Smooth muscle cell (in vitro differentiated cells): ENCODE measurements around the gene CACNA1I. TPM values are rescaled to one million over a fixed set of nuclear protein-coding genes. Genes with fewer than 3 reads are reported as not detected.

Experiments
- DNase-seq: peaks from one replicate; lab custom pipeline; 2025; ENCODE audit not compliant: unreplicated experiment; lab: John Stamatoyannopoulos, UW
- H2AFZ ChIP-seq: fragments of 200-600 bp; sonication (generic); 2 replicates; pipeline ENCODE4 v1.6.0; 2016; ENCODE audit warnings: antibody characterized with exemption, low read depth, mild to moderate bottlenecking
- H3F3A ChIP-seq: fragments of 200-600 bp; sonication (generic); 2 replicates; pipeline ENCODE4 v1.6.0; 2017; ENCODE audit warnings: antibody characterized with exemption, low read depth
- H3K27ac ChIP-seq: fragments of 200-600 bp; sonication (generic); 2 replicates; pipeline ENCODE4 v1.5.1; 2016; ENCODE audit warnings: low read depth, mild to moderate bottlenecking
- H3K27me3 ChIP-seq: fragments of 200-600 bp; sonication (generic); 2 replicates; pipeline ENCODE4 v1.6.1; 2016; ENCODE audit warnings: low read depth, mild to moderate bottlenecking
- H3K36me3 ChIP-seq: fragments of 200-600 bp; sonication (generic); 2 replicates; pipeline ENCODE4 v1.5.1; 2016; ENCODE audit warnings: low read depth
- H3K4me1 ChIP-seq: fragments of 200-600 bp; sonication (generic); 2 replicates; pipeline ENCODE4 v1.5.1; 2016; ENCODE audit warnings: low read depth
- H3K4me2 ChIP-seq: fragments of 200-600 bp; sonication (generic); 2 replicates; pipeline ENCODE4 v1.6.0; 2016; ENCODE audit warnings: mild to moderate bottlenecking
- H3K4me3 ChIP-seq: fragments of 200-600 bp; sonication (generic); 2 replicates; pipeline ENCODE4 v1.5.1; 2016; ENCODE audit warnings: mild to moderate bottlenecking
- H3K79me2 ChIP-seq: fragments of 200-600 bp; sonication (generic); 2 replicates; pipeline ENCODE4 v1.6.0; 2016; ENCODE audit warnings: low read depth, mild to moderate bottlenecking
- H3K9ac ChIP-seq: fragments of 200-600 bp; sonication (generic); 2 replicates; pipeline ENCODE4 v1.6.0; 2016; ENCODE audit warnings: low read depth
- H3K9me3 ChIP-seq: fragments of 200-600 bp; sonication (generic); replicated peaks from 2 replicates; pipeline ENCODE4 v1.5.1; 2016; ENCODE audit warnings: low read depth
- H4K20me1 ChIP-seq: fragments of 200-600 bp; sonication (generic); 2 replicates; pipeline ENCODE4 v1.6.0; 2016; ENCODE audit warnings: low read depth
- CTCF ChIP-seq: fragments of 200-600 bp; sonication (generic); IDR thresholded peaks from 2 replicates; pipeline ENCODE4 v1.5.1; 2017; ENCODE audit warnings: borderline replicate concordance, mild to moderate bottlenecking, antibody characterized with exemption; ENCODE audit not compliant: insufficient read depth, poor library complexity, severe bottlenecking
- WGBS: methylation state at CpG from one replicate; pipeline ENCODE4 v1.1.7; 2016; ENCODE audit warnings: low lambda C conversion rate; 5-methylcytosine and 5-hydroxymethylcytosine counted together
- polyA plus RNA-seq: library from polyadenylated mRNA; unstranded; fragments of >200 nt; fragmentation: Nextera tagmentation; extraction: Ambion mirVana; gene quantifications from 2 replicates; pipeline ENCODE4 v1.2.1, GENCODE V29; 2016
- total RNA-seq: library from RNA; depleted of rRNA; stranded (reverse); fragments of >200 nt; gene quantifications from 2 replicates; pipeline ENCODE4 v1.2.3, GENCODE V29; 2014

CACNA1I gene
- total and polyA plus RNA-seq, 2 experiments from 2014 or later: not detected

GRCh38 chr22:39646398-39647063, 76.0 kb downstream of the CACNA1I start:
- no peaks in the 10 kb centered on the region for H3K36me3 ChIP-seq
- H2AFZ ChIP-seq: no peak overlapping the region
- H3F3A ChIP-seq: no peaks in the 10 kb centered on the region
- H3K4me3 ChIP-seq: no peak overlapping the region
- no peak for DNase-seq
- no peaks in the 10 kb centered on the region for H4K20me1 ChIP-seq
- peaks cover 13% of the 10 kb centered on the region for H3K27me3 ChIP-seq
- no peak overlapping the region for H3K9ac ChIP-seq
- no peak overlapping the region for H3K4me2 ChIP-seq
- H3K27ac ChIP-seq: no peak overlapping the region
- no peaks in the 10 kb centered on the region for H3K79me2 ChIP-seq
- H3K4me1 ChIP-seq: no peaks in the 10 kb centered on the region
- 95% methylated on average over 30 of the region's 31 CpGs for whole genome bisulfite sequencing
- H3K9me3 ChIP-seq: no peaks in the 10 kb centered on the region
- TF ChIP-seq CTCF: no peak

GRCh38 chr22:39647836-39648629, 77.5 kb downstream of the CACNA1I start:
- H3F3A ChIP-seq: no peaks in the 10 kb centered on the region
- WGBS: 90% methylated on average over 35 of the region's 35 CpGs
- no peak for DNase-seq
- no peak overlapping the region for H3K9ac ChIP-seq
- no peak for TF ChIP-seq CTCF
- no peaks in the 10 kb centered on the region for H3K4me1 ChIP-seq
- no peak overlapping the region for H3K4me2 ChIP-seq
- no peaks in the 10 kb centered on the region for H3K27me3 ChIP-seq
- H3K36me3 ChIP-seq: no peaks in the 10 kb centered on the region
- no peaks in the 10 kb centered on the region for H4K20me1 ChIP-seq
- no peaks in the 10 kb centered on the region for H3K9me3 ChIP-seq
- H3K79me2 ChIP-seq: no peaks in the 10 kb centered on the region
- H3K27ac ChIP-seq: no peak overlapping the region
- H3K4me3 ChIP-seq: no peak overlapping the region
- no peak overlapping the region for H2AFZ ChIP-seq

- no peak for TF ChIP-seq CTCF
- H3K4me2 ChIP-seq: no peak overlapping the region
- H3K4me3 ChIP-seq: no peak overlapping the region
- H3K79me2 ChIP-seq: no peaks in the 10 kb centered on the region
- H3F3A ChIP-seq: no peaks in the 10 kb centered on the region
- no peak for DNase-seq
- no peaks in the 10 kb centered on the region for H3K9me3 ChIP-seq
- no peaks in the 10 kb centered on the region for H4K20me1 ChIP-seq
- no peak overlapping the region for H2AFZ ChIP-seq
- H3K4me1 ChIP-seq: no peaks in the 10 kb centered on the region
- H3K27ac ChIP-seq: no peak overlapping the region
- H3K9ac ChIP-seq: no peak overlapping the region
- 81% methylated on average over 5 of the region's 5 CpGs for WGBS
- H3K36me3 ChIP-seq: no peaks in the 10 kb centered on the region
- H3K27me3 ChIP-seq: no peaks in the 10 kb centered on the region
These were observed 78.0 kb downstream of the CACNA1I start for GRCh38 chr22:39648630-39648950.
